H1 (cell line): ENCODE data around the gene DCXR. TPM values are rescaled to one million over a fixed set of nuclear protein-coding genes. Genes with fewer than 3 reads are reported as not detected.

Experiments used
- FOSL1 ChIP-seq: IDR thresholded peaks from 2 replicates; pipeline ENCODE4 v1.6.1; 2011; ENCODE audit warnings: mild to moderate bottlenecking, low read depth, low read length, moderate library complexity; ENCODE audit not compliant: insufficient read depth
- JUN ChIP-seq: IDR thresholded peaks from 2 replicates; pipeline ENCODE4 v1.6.1; 2011; ENCODE audit warnings: low read depth, mild to moderate bottlenecking, improper control_type of control experiment, low read length
- RBBP5 ChIP-seq: IDR thresholded peaks from 2 replicates; pipeline ENCODE4 v1.7.1; 2012; ENCODE audit warnings: low read depth, mild to moderate bottlenecking, inconsistent platforms, low read length, moderate library complexity, borderline replicate concordance
- SRF ChIP-seq: IDR thresholded peaks from 2 replicates; pipeline ENCODE4 v1.6.1; 2011; ENCODE audit warnings: mild to moderate bottlenecking, low read depth, low read length, moderate library complexity
- polyA plus RNA-seq, 7 experiments: library from polyadenylated mRNA; depleted of rRNA in 3 of 7; stranded (reverse) in 5 of 7; unstranded in 2 of 7; fragments of >200 nt in 5 of 7; fragments of 200-250 nt in 2 of 7; gene quantifications; 1 replicate in 5 of 7; 2 replicates in 1 of 7; 4 replicates in 1 of 7; pipeline versions ENCODE4 v1.2.1 to v1.2.3, GENCODE V29; 2011 to 2013; ENCODE audit warnings: missing spikeins in 2 of 7, mixed read lengths in 2 of 7
- total RNA-seq: library from RNA; stranded (reverse); fragmentation: NEBNext Ultra II Directional; extraction: Animal tissue kit (Norgen Biotek cat#: 25700); gene quantifications from 2 replicates; pipeline ENCODE4 v1.2.1, GENCODE V29; 2021

The DCXR gene
- total and polyA plus RNA-seq, 2 of the 8 experiments (the other 6 are each of a cell fraction or from before 2014, with no cell fraction given), result 96.3 to 212 TPM

DNA sequence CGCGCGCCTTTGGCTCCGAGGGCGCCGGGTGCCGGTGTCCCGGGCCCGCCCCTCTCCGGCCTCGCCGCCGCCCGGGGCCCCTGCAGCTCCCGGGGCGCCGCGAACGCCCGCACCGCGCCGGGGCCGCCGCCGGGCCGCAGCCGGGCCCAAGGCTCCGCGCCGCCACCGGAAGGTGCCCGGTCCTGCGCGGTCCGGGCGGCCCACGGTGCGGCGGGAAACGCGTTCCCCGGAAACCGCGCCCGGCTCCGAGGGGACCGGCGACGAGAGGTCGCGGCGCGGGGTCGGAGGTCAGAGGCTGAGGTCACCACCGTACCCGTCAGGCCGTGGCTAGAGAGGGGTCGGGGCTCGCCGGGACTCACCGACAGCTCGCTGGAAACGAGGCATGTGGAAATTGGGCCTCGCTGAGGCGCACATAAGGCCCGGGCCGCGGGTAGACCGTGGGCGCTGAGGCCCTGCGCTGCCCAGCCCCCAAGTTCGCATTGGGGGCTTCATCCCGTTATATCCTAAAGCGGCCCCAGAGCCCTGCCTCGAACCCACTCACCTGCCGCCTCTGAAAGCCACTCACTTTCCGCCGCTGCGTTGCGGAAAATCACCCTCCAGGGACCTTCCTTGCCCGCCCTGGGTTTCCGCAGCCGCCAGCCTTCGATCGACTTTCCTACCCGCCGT, 28.3 kb upstream of the DCXR start, which contains the start of gene DUS1L (continued):
- TF ChIP-seq RBBP5, result no peak; the same call in 1 of the 2 replicates
- TF ChIP-seq FOSL1, result no peak
- peak; percentile 62 for TF ChIP-seq SRF
- 0 out of 2 replicates have a peak, but pooled peaks have one; percentile 44 for TF ChIP-seq JUN
